ENCODE results near the gene DDI1. TPM values are rescaled to one million over a fixed set of nuclear protein-coding genes. Genes with fewer than 3 reads are reported as not detected.

DDI1 gene
- total RNA-seq, 1 experiment from 2014 or later, result not detected

DNA sequence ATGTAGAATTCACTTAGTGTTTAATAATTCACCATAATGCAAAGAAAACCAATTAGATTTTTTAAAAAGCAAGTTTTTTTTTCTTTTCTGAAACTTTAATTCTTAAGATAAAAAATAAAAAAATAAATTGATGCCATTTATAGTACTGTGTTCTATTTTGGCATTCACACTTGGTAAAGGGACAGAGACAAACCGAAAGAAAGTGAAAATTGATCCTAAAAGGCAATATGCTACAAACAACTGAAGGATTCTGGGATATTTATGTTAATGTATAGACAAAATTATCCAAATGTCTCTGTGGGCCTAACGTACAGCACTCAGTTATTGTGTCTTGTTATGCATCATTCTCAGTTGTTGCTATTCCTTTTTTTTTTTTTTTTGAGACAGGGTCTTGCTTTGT lies 41.9 kb upstream of the DDI1 start:
- H3K9ac ChIP-seq (ENCODE audit: low read length), result no peak overlapping the region
- POLR2A ChIA-PET, result no interaction called here

More for the DNA sequence above, 41.9 kb upstream of the DDI1 start:
- H3K9me3 ChIP-seq (ENCODE audit: control insufficient read depth in 1 of 2, insufficient read depth in 1 of 2, low read depth in 1 of 2, low read length in 2 of 2), result no peaks in the 10 kb centered on the region
- no peaks in the 10 kb centered on the region for H3K79me2 ChIP-seq (ENCODE audit: insufficient read depth, low read length)
- no peak overlapping the region for H3K27ac ChIP-seq (ENCODE audit: low read depth, low read length)
- no peaks in the 10 kb centered on the region for H3K4me1 ChIP-seq (ENCODE audit: control insufficient read depth in 1 of 2, insufficient read depth in 2 of 2, low read length in 2 of 2)
- DNase-seq (ENCODE audit: low read depth, low spot score), result no peak
- ATAC-seq, result no peak
- no peaks in the 10 kb centered on the region for H3K27me3 ChIP-seq (ENCODE audit: insufficient read depth, low read length)
- no peaks in the 10 kb centered on the region; the same call in 1 of the 2 replicates for H3K9me2 ChIP-seq (ENCODE audit: insufficient read depth)
- H2AFZ ChIP-seq (ENCODE audit: low read depth, low read length, poor library complexity, severe bottlenecking), result no peak overlapping the region
- no peaks in the 10 kb centered on the region for H3K36me3 ChIP-seq (ENCODE audit: control insufficient read depth in 1 of 2, insufficient read depth in 2 of 2, low read length in 2 of 2)
- no TSS peak for BruUV-seq (replicated peaks)
- ChIA-PET CTCF (no interaction called here), RAD21 (ENCODE audit: low non-redundant PET in 1 of 2, low total read pairs in 2 of 2, uncharacterized antibody in 2 of 2, unreplicated experiment in 2 of 2) (no interaction called here)
- H3K4me2 ChIP-seq (ENCODE audit: low read length), result no peak overlapping the region
- no peak for TF ChIP-seq POLR2AphosphoS5 (IDR thresholded peaks at IDR 0.05; ENCODE audit: low read depth, low read length)
- no peak for TF ChIP-seq POLR2A (IDR thresholded peaks at IDR 0.05; ENCODE audit: borderline replicate concordance, extremely low read depth, insufficient read depth, insufficient read length)
- no peak for TF ChIP-seq SRF (IDR thresholded peaks at IDR 0.05; ENCODE audit: low read depth)
- no peak for TF ChIP-seq ATF3 (IDR thresholded peaks at IDR 0.05)
- no peak for TF ChIP-seq REST (IDR thresholded peaks at IDR 0.05; ENCODE audit: low read depth)
- intact Hi-C loops (cut with micrococcal nuclease), result no loop called here
- H3K4me3 ChIP-seq (replicated peaks in 1 of 2; ENCODE audit: low read depth in 1 of 2, low read length in 2 of 2), result no peak overlapping the region
- H4K20me1 ChIP-seq (ENCODE audit: insufficient read depth), result no peaks in the 10 kb centered on the region

Data from HCT116 (cell line).